DMS114 treated with DMSO at 0.1 percent for 48 hours (cell line): Measurements from ENCODE around the gene HNRNPA0.

Source experiments
- DNase-seq: peaks from one replicate; lab custom pipeline; 2025; ENCODE audit not compliant: unreplicated experiment; lab: John Stamatoyannopoulos, UW

HNRNPA0 gene

GRCh38 chr5:137728048-137728447 is 26.1 kb downstream of the HNRNPA0 start:
- DNase-seq, result no peak

DNA sequence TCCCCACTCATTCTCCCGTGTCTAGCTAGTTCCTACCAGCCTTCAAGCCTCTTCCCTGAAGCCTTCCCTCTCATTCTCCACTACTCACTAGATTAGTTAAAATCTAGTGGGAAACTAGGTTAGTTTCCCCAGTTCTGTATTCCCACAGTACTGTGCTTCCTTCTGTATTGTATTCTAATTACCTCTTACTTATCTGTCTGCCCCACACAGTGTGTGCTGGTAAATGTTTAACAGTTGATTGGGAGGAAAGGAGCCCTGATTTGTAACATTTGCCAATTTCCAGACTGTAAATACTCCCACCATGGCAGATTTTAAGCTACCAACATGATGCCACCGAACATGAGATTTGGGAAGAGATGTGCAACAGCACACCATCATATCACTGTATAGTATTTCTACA is 26.5 kb downstream of the HNRNPA0 start:
- DNase-seq, result no peak

DNA sequence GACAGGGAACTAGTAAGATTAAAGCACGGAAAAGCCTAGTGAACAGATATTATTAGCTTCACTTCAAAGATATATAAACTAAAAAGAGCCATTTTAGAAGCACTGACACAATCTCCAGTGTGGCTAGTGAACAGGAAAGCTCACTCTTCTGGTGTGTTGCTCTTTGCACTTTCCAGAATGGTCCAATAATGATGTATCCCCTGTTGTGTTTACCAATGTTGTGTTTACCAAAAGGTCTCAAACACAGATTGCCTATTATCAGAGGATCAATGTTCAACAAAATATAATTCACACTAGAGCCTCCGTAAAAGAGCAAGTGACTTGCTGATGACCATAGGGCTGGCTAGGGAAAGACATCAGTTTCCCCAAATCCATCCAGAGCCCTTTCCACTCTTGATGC is 29.9 kb downstream of the HNRNPA0 start:
- DNase-seq, result no peak

DNA sequence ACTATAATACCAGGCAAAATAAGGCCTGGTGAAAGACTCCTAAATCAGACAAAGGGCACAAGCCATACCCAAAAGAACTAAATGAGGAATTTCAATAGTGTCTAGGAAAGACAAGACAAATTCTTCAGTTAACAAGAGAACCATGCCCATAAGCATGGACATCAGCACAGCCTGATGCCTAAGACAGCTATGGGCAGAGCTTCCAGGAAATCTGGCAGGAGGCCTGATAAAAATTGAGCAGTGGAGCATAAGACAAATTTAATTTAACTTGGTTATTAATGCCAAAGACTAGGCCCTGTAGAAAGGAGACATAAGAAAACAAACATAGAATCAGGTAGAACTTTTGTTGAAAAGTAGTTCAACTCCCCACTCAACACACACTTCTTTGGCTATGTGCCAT is 35.6 kb downstream of the HNRNPA0 start:
- no peak for DNase-seq

DNA sequence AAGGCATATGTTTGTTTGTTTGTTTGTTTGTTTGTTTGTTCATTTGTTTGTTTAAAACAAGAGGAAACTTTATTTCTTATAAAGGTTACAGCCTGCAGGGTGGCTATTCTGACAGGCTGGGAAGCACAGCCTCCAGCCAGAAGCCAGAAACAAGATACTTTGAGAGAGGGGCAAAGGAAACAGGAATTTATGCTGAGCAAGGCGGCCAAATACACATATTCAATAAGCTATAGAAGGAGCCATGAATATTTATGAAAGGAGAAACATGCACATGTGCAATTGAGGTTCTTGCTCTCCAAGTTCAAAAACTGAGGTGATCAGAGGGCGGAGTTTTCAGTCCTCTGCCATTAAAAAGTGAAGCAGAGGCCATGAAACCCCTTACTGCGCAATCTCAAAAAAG is 37.8 kb downstream of the HNRNPA0 start:
- no peak for DNase-seq

DNA sequence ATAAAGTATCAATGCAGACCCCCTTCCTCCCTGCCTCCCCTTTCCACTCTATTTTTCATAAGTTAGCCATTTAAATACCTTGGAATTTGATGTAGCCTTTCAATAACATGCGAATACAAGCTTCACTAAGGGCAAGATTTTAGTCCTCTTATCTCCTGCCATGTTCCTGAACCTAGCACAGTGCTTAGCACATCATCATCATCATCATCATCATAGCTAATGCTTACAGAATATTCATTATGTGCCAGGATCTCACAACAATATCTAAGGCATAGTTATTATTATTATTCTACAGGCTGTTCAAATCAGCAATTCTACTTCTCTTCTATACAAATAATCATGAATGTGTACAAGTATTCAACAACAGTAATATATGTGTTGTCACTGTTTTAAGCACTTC is 38.7 kb downstream of the HNRNPA0 start:
- DNase-seq, result no peak

DNA sequence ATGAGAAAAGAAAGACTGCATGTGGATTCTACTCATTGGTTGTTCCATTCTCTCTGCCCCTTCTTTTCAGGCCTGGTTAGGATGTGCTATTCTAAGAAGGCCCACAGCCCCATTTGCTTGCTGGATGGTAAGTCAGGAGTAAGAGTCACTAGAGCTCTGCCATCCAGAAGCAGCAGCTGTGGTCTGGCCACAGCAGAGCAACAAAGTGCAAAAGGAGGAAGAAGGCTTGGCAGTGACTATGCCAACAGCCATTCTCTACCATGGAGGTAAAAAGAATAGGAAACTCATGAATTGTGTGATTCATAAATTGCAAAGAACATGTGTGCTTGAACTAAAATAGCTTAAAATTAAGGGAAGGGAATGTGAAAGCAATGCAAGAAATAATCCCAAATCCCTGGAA is 39.2 kb downstream of the HNRNPA0 start:
- DNase-seq, result no peak

DNA sequence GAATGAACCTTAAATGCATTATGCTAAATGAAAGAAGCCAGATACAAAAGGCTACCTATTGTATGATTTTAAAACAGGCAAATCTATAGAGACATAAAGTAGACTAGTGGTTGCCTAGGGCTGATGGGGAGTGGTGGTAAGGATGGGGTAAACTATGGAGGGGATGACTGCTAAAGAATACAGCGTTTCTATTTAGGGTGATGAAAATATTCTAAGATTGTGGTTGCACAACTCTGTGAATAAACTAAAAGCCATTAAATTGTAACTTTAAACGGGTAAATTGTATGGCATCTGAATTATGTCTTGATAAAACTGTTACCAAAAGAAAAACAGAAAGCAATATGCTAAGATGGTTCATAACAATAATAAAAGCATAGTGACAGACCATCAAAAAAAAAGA is 39.7 kb downstream of the HNRNPA0 start:
- DNase-seq, result no peak

DNA sequence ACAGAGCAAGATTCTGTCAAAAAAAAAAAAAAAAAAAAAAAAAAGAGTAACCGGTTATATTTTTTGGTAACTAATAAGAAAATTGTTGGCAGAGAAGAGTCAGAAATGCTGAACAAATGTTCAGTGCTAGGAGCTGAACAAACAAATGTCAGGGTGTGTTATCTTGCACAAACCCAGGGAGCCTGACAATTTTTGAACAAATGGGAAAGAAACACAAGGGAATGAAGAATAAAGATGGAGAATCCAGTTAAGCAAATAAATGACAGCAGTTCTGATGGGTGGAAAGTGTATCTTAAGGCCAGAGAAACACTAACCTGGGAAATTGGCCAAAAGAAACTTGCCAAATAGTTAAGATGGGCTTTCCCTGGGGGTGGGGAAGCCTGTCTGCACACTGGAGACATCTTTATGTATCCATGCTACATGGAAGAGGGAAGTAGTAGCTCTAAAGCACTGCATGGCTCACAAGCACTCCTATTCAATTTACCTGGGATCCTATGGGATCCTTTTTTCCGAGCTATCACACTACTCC is 42.0 kb downstream of the HNRNPA0 start:
- no peak for DNase-seq

- DNase-seq, result no peak
Measured at GRCh38 chr5:137710086-137710485, 44.1 kb downstream of the HNRNPA0 start.

DNA sequence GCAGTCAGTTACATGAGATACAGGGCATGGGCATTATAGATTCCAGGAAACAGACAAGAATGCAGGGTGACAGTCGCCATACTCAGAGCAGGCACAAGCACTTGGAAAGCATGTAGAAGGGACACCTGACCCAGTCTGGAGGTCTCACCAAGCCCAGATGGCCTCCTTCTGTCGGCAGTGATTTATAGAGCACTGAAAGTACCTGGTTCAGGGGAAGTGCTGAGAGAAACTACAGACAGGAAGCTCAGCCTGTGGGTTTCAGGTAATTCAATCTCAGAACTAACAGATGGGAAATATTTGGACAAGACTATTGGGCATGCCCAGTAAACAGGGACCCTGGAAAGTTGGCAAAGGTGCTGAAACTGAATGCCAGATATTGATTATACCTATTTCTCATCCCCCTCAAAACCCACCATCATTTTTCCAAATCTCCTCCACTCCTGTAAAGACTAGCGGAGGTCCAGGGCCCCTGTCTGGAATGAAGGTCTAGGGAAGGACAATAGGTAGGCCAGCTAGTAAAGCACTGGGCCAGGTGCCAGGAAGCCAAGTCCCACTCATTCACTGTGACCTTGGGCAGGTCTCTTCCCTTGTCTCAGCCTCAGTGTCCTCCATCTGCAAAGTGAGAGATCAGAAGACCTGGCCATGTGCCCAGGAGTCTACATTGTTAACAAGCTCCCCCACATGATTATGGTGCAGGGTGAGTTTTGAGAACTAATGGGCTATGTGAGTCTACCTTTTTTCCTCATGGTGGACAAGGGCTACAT is 45.2 kb downstream of the HNRNPA0 start:
- no peak for DNase-seq

DNA sequence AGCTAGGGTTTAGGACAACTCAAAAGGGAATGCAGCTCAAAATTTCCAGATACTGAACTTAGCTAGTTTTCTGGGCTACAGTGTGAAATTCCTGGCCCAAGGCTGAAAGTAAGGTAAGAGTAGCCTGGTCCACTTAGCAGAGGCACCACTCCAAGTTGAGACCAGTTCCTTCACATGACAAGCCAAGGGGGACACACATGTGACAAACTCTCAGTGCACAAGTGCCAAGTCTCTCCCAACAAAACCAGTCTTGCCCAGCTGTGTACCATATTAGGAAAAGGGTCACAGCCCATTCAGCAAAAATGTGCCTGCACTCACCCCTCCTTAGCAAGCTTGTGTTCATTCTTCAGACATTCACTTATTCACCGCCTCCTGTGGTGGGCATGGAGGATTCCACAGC is 46.1 kb downstream of the HNRNPA0 start:
- no peak for DNase-seq

DNA sequence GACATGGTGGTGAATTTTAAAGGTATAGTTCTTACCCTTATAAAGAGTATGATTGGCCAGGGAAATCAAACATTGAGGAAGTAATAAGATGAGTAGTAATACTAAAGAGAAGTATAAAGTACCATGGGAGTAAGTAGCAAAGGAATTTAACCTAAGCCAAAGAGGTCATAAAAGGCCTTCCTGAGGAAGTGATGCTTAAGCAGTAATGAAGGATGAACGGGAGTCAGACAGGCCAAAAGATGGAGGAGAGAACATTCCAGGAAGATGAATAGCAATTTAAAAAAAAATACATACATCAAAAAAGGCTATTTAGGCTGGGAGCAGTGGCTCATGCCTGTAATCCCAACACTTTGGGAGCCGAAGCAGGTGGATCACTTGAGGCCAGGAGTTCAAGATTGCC is 47.3 kb downstream of the HNRNPA0 start:
- no peak for DNase-seq

DNA sequence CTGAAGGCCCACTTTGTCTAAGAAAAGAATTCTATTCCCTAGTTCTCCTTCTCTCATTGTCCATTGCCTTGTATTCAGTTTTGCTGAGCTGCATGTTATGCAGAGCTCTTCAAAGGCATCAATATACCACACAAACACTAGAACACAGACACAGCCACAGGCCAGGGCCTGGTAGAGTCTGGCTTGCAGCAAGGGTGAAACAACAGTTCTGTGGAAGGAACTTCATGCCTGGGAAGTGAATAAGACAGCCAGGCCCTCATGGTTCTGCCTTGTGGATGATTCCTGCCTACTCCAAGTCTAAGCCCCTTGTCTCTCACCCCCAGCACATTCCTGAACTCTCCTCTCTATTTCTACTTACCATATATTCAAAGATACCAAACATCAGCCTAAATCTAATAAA is 49.1 kb downstream of the HNRNPA0 start:
- DNase-seq, result no peak

DNA sequence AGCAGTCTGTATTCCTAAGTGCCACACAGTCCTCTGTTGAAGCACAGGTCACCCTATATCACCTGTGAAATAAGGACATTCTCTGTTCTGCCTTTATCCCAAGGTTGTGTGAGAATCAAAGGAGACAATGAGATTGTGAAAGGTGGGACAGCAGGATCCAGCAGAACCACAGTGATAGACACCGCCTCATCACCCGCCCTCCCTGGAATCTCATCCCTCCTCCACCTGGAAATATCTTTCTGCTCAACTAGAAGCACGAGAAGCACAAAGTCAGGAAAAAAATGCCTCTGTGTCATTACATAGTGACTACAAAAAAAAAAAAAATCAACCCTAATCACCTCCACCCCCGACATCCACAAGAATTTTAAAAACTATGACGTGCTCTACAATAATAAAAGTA is 50.6 kb downstream of the HNRNPA0 start:
- DNase-seq, result no peak

GRCh38 chr5:137700282-137700680 is 53.9 kb downstream of the HNRNPA0 start:
- no peak for DNase-seq

- no peak for DNase-seq
Measured at GRCh38 chr5:137699336-137700281, 54.6 kb downstream of the HNRNPA0 start.

DNA sequence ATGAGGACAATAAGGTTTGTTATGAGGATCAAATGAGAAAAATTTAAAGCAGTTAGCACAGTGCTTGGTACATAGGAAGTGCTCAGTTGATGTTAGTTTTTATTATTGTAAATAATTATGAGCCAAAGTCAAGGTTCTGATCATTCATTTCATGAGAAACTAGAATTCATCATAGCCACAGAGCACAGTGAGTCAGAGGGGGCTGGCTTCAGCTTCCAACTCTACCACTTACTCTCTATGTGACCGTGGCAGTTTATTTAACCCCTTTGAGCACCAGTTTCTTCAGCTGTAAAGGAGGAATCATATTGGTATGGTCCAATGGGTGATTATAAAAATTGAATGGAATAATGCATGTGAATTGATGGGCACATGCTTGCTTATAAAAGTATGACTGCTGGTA is 57.7 kb downstream of the HNRNPA0 start:
- no peak for DNase-seq

DNA sequence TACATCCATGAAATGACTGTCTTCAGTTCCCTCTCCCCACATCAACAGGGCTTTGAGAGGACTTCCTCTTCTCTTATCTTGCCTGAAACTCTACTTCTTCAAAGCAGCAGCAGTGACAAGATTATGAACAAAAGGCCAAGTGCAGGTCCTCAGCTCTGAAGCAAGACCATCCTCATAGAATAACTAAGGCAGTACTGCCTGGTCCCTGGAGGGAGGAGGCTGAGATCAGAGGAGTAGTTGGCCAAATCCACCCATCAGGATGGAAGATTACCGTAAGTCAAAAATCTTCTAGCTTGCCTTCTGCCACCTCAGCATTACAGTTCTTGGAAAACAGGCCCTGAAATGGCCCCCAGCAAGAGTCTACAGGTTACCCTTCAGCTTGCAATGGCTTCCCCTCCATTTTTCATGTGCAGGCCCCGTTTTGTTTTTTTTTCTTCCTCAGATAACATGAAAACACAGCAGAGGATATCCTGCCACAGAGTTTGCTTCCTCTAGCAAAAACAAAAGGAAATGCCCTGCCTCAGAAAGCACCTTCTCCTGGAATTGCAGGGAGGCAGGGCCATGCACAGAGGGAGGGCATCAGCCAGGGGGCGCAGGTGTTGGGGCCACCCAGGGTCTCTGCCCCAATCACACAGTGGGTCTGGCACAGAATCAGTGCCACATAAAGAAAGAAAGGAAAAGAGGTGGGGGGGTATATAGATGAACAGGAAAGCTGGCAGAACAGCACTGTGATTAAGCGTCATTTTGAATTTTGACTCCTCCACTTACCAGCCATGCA is 58.3 kb downstream of the HNRNPA0 start:
- no peak for DNase-seq
